Panc1 (cell line): Measurements from ENCODE around the gene CENPH.

Experiments
- POLR2AphosphoS5 ChIP-seq: IDR thresholded peaks from 2 replicates; pipeline ENCODE4 v1.6.1; 2012; ENCODE audit warnings: mild to moderate bottlenecking, low read depth, low read length, moderate library complexity
- TF ChIP-seq, protein P1 (sequence below): fragments of 450-650 bp; IDR thresholded peaks from 2 replicates; pipeline ENCODE4 v1.5.1; 2017; ENCODE audit warnings: mild to moderate bottlenecking
- TF ChIP-seq, protein P2 (sequence below), 2 experiments: IDR thresholded peaks; 2 replicates each; pipeline ENCODE4 v1.6.1; 2011 to 2012; ENCODE audit warnings: low read depth in 2 of 2, control low read depth in 1 of 2, low read length in 1 of 2, mild to moderate bottlenecking in 1 of 2, moderate library complexity in 1 of 2; ENCODE audit not compliant: insufficient read depth in 1 of 2

- TF ChIP-seq, protein P1, sequence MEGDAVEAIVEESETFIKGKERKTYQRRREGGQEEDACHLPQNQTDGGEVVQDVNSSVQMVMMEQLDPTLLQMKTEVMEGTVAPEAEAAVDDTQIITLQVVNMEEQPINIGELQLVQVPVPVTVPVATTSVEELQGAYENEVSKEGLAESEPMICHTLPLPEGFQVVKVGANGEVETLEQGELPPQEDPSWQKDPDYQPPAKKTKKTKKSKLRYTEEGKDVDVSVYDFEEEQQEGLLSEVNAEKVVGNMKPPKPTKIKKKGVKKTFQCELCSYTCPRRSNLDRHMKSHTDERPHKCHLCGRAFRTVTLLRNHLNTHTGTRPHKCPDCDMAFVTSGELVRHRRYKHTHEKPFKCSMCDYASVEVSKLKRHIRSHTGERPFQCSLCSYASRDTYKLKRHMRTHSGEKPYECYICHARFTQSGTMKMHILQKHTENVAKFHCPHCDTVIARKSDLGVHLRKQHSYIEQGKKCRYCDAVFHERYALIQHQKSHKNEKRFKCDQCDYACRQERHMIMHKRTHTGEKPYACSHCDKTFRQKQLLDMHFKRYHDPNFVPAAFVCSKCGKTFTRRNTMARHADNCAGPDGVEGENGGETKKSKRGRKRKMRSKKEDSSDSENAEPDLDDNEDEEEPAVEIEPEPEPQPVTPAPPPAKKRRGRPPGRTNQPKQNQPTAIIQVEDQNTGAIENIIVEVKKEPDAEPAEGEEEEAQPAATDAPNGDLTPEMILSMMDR: no peak
- TF ChIP-seq, protein P2, sequence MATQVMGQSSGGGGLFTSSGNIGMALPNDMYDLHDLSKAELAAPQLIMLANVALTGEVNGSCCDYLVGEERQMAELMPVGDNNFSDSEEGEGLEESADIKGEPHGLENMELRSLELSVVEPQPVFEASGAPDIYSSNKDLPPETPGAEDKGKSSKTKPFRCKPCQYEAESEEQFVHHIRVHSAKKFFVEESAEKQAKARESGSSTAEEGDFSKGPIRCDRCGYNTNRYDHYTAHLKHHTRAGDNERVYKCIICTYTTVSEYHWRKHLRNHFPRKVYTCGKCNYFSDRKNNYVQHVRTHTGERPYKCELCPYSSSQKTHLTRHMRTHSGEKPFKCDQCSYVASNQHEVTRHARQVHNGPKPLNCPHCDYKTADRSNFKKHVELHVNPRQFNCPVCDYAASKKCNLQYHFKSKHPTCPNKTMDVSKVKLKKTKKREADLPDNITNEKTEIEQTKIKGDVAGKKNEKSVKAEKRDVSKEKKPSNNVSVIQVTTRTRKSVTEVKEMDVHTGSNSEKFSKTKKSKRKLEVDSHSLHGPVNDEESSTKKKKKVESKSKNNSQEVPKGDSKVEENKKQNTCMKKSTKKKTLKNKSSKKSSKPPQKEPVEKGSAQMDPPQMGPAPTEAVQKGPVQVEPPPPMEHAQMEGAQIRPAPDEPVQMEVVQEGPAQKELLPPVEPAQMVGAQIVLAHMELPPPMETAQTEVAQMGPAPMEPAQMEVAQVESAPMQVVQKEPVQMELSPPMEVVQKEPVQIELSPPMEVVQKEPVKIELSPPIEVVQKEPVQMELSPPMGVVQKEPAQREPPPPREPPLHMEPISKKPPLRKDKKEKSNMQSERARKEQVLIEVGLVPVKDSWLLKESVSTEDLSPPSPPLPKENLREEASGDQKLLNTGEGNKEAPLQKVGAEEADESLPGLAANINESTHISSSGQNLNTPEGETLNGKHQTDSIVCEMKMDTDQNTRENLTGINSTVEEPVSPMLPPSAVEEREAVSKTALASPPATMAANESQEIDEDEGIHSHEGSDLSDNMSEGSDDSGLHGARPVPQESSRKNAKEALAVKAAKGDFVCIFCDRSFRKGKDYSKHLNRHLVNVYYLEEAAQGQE (IDR thresholded peaks at IDR 0.05; ENCODE audit: insufficient read depth in 1 of 2, low read depth in 2 of 2, low read length in 1 of 2): no peak
- TF ChIP-seq POLR2AphosphoS5: no peak
Measured at GRCh38 chr5:69212022-69212421, 22.6 kb downstream of the CENPH start.
